H1 (cell line): ENCODE measurements around the gene LPP.

Experiments
- ASH2L ChIP-seq: fragments of 200-600, 300-600 bp; sonication (generic); IDR thresholded peaks from one replicate; pipeline ENCODE4 v1.7.1; 2017; ENCODE audit warnings: low read length
- BACH1 ChIP-seq: IDR thresholded peaks from 2 replicates; pipeline ENCODE4 v1.6.1; 2012; ENCODE audit warnings: low read length, improper control_type of control experiment
- CTCF ChIP-seq, 3 experiments: IDR thresholded peaks; 1 replicate in 2 of 3; 2 replicates in 1 of 3; pipeline versions ENCODE4 v1.5.1 to v1.6.1; 2011; ENCODE audit warnings: low read length in 3 of 3, mild to moderate bottlenecking in 3 of 3, inconsistent platforms in 2 of 3, low read depth in 1 of 3, moderate library complexity in 1 of 3; ENCODE audit not compliant: insufficient read depth in 1 of 3; ENCODE audit errors: control extremely low read depth in 1 of 3
- EP300 ChIP-seq, 2 experiments: IDR thresholded peaks; 1 replicate in 1 of 2; 2 replicates in 1 of 2; pipeline ENCODE4 v1.6.1; 2011 to 2012; ENCODE audit warnings: low read depth in 2 of 2, low read length in 2 of 2, mild to moderate bottlenecking in 2 of 2, borderline replicate concordance in 1 of 2, inconsistent platforms in 1 of 2, moderate library complexity in 1 of 2
- EZH2 ChIP-seq: fragments of 200-600 bp; sonication (generic); IDR thresholded peaks from 2 replicates; pipeline ENCODE4 v1.7.1; 2012; ENCODE audit warnings: low read depth, mild to moderate bottlenecking, moderate library complexity, low read length, inconsistent platforms; ENCODE audit not compliant: severe bottlenecking
- HDAC6 ChIP-seq: IDR thresholded peaks from one replicate; pipeline ENCODE4 v1.7.1; 2012; ENCODE audit warnings: low read depth, mild to moderate bottlenecking, inconsistent platforms, low read length, moderate library complexity
- JUN ChIP-seq: IDR thresholded peaks from 2 replicates; pipeline ENCODE4 v1.6.1; 2011; ENCODE audit warnings: low read depth, mild to moderate bottlenecking, improper control_type of control experiment, low read length
- KDM1A ChIP-seq: fragments of 200-600, 300-600 bp; sonication (generic); IDR thresholded peaks from 2 replicates; pipeline ENCODE4 v1.7.1; 2016; ENCODE audit warnings: mild to moderate bottlenecking, low read length, borderline replicate concordance
- NRF1 ChIP-seq: IDR thresholded peaks from 2 replicates; pipeline ENCODE4 v1.6.1; 2011; ENCODE audit warnings: mild to moderate bottlenecking, low read depth, low read length, improper control_type of control experiment
- POLR2A ChIP-seq, 2 experiments: IDR thresholded peaks; 1 replicate in 1 of 2; 2 replicates in 1 of 2; pipeline ENCODE4 v1.6.1; 2011; ENCODE audit warnings: low read depth in 2 of 2, low read length in 2 of 2, mild to moderate bottlenecking in 2 of 2; ENCODE audit errors: control extremely low read depth in 1 of 2
- RAD21 ChIP-seq, 2 experiments: IDR thresholded peaks in 1 of 2; conservative IDR thresholded peaks in 1 of 2; 2 replicates each; pipeline ENCODE4 v1.6.1; 2011; ENCODE audit warnings: low read depth in 2 of 2, low read length in 2 of 2, improper control_type of control experiment in 1 of 2, inconsistent platforms in 1 of 2, mild to moderate bottlenecking in 1 of 2, moderate library complexity in 1 of 2
- RBBP5 ChIP-seq: IDR thresholded peaks from 2 replicates; pipeline ENCODE4 v1.7.1; 2012; ENCODE audit warnings: low read depth, mild to moderate bottlenecking, inconsistent platforms, low read length, moderate library complexity, borderline replicate concordance
- SIN3A ChIP-seq, 2 experiments: IDR thresholded peaks in 1 of 2; conservative IDR thresholded peaks in 1 of 2; 2 replicates each; pipeline ENCODE4 v1.6.1; 2011 to 2012; ENCODE audit warnings: low read length in 2 of 2, improper control_type of control experiment in 1 of 2, low read depth in 1 of 2, mild to moderate bottlenecking in 1 of 2
- TAF1 ChIP-seq: IDR thresholded peaks from 2 replicates; pipeline ENCODE4 v1.6.1; 2011; ENCODE audit warnings: mild to moderate bottlenecking, low read depth, low read length

GRCh38 chr3:188711881-188712247 lies 557.9 kb downstream of the LPP start:
- TF ChIP-seq NRF1, result no peak
- TF ChIP-seq EP300 (IDR thresholded peaks at IDR 0.05; ENCODE audit: borderline replicate concordance in 1 of 2, low read depth in 2 of 2, low read length in 2 of 2), result no peak
- TF ChIP-seq SIN3A (conservative IDR thresholded peaks at IDR 0.05 in 1 of 2, IDR thresholded peaks at IDR 0.05 in 1 of 2; ENCODE audit: low read depth in 1 of 2, low read length in 2 of 2), result no peak
- TF ChIP-seq CTCF (IDR thresholded peaks at IDR 0.05; ENCODE audit: control extremely low read depth in 1 of 3, insufficient read depth in 1 of 3, low read depth in 1 of 3, low read length in 3 of 3), result no peak
- TF ChIP-seq POLR2A (IDR thresholded peaks at IDR 0.05; ENCODE audit: control extremely low read depth in 1 of 2, low read depth in 2 of 2, low read length in 2 of 2), result no peak
- no peak for TF ChIP-seq RBBP5
- TF ChIP-seq BACH1, result no peak
- no peak for TF ChIP-seq EZH2
- no peak for TF ChIP-seq HDAC6
- TF ChIP-seq KDM1A, result no peak
- no peak for TF ChIP-seq ASH2L
- TF ChIP-seq JUN, result no peak
- no peak for TF ChIP-seq RAD21 (IDR thresholded peaks at IDR 0.05 in 1 of 2, conservative IDR thresholded peaks at IDR 0.05 in 1 of 2; ENCODE audit: low read depth in 2 of 2, low read length in 2 of 2)
- no peak for TF ChIP-seq TAF1
